Measurements from ENCODE around the gene LELP1. TPM values are rescaled to one million over a fixed set of nuclear protein-coding genes. Genes with fewer than 3 reads are reported as not detected.

The LELP1 gene
- total and polyA plus RNA-seq, 2 donors (not counting 3 experiments of a cell fraction or from before 2014, with no cell fraction given) = not detected

DNA sequence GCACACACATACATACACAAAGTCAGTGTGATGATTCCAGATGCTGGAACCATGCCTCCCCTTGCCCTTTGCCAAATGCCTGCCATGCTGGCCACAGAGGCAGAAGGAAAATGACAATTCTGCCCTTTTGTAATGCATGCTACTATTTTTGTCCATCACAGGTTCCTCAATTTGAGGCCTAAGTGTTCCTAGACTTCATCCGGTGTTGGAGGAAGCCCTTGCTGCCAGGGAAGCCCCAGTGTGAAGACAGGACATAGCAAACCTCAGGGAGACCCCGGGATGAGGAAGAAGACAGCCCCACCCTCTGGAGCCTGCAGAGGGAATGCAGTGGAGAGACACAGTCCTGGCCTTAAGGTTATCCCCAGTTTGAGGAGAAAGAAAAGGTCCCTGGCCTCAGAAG is 28.6 kb downstream of the LELP1 start:
- no peaks in the 10 kb centered on the region for H3K9me1 ChIP-seq (replicated peaks; ENCODE audit: control insufficient read depth, extremely low read depth, insufficient read depth, low read length)
- H3K27ac ChIP-seq (ENCODE audit: insufficient read depth, low read depth, low read length) = no peak overlapping the region
- H3K36me3 ChIP-seq (ENCODE audit: control insufficient read depth in 2 of 2, extremely low read depth in 1 of 2, insufficient read depth in 2 of 2, low read length in 2 of 2) = no peaks in the 10 kb centered on the region
- no peak for DNase-seq (ENCODE audit: low read depth, low spot score)
- H3K9ac ChIP-seq (replicated peaks; ENCODE audit: extremely low read depth, insufficient read depth, low read length) = no peak overlapping the region
- H3K4me1 ChIP-seq (ENCODE audit: control insufficient read depth, extremely low read depth, insufficient read depth, low read length) = no peaks in the 10 kb centered on the region
- TF ChIP-seq JUN (IDR thresholded peaks at IDR 0.05; ENCODE audit: borderline replicate concordance, insufficient read depth, insufficient read length, low read depth) = no peak
- TF ChIP-seq, protein P1, sequence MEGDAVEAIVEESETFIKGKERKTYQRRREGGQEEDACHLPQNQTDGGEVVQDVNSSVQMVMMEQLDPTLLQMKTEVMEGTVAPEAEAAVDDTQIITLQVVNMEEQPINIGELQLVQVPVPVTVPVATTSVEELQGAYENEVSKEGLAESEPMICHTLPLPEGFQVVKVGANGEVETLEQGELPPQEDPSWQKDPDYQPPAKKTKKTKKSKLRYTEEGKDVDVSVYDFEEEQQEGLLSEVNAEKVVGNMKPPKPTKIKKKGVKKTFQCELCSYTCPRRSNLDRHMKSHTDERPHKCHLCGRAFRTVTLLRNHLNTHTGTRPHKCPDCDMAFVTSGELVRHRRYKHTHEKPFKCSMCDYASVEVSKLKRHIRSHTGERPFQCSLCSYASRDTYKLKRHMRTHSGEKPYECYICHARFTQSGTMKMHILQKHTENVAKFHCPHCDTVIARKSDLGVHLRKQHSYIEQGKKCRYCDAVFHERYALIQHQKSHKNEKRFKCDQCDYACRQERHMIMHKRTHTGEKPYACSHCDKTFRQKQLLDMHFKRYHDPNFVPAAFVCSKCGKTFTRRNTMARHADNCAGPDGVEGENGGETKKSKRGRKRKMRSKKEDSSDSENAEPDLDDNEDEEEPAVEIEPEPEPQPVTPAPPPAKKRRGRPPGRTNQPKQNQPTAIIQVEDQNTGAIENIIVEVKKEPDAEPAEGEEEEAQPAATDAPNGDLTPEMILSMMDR (IDR thresholded peaks at IDR 0.05; ENCODE audit: extremely low read depth in 1 of 2, insufficient read depth in 1 of 2, low read depth in 1 of 2, low read length in 2 of 2) = no peak
- no TSS peak for BruUV-seq (replicated peaks)
- no peaks in the 10 kb centered on the region for H4K20me1 ChIP-seq (replicated peaks; ENCODE audit: control insufficient read depth, extremely low read depth, insufficient read depth, low read length)
- H3K4me2 ChIP-seq (ENCODE audit: insufficient read depth, low read length) = no peak overlapping the region
- H3K9me3 ChIP-seq (replicated peaks; ENCODE audit: control insufficient read depth, insufficient read depth, low read length) = no peaks in the 10 kb centered on the region
- ChIA-PET POLR2A (no interaction called here), CTCF (interaction anchor here (1.5 to 1.8 kb wide), 2 partner anchors 7 to 579 kb away, joined by 3 to 6 read pairs; no protein-coding TSS in a partner anchor)
- no peaks in the 10 kb centered on the region for H3K27me3 ChIP-seq (ENCODE audit: control insufficient read depth in 2 of 2, insufficient read depth in 2 of 2, low read length in 2 of 2)
- dilution Hi-C loops (cut with MboI; ENCODE audit: extremely low pct_ligation_motif_present, low sequenced_read_pairs) (no loop called here), intact Hi-C loops (cut with micrococcal nuclease) (no loop called here)
- no peak for FAIRE-seq
- H3K79me2 ChIP-seq (ENCODE audit: control insufficient read depth, insufficient read depth, low read length) = no peaks in the 10 kb centered on the region
- H3K4me3 ChIP-seq (replicated peaks in 1 of 3; ENCODE audit: insufficient read depth in 1 of 3, low read depth in 1 of 3, low read length in 3 of 3) = no peak overlapping the region
- no peak overlapping the region for H2AFZ ChIP-seq (ENCODE audit: low read depth, low read length)

DNA sequence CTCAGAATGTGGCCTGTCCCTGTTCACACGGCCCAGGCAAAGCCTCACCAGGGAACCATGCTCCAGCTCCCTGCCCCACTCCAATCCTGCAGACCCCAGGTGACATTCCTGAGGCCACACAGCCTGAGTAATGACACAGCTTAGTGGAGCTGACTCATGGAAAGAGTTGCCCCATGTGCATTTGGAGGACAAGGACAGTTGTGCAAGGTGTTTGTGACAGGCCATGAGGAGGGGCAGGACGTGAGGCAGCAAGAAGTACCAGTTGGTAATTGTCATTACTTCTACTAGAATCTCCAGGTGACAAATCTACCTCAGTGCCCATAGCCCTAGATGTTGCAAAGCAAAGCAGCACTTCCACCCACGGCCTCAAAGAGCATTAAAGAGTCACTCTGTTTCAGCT is 29.3 kb downstream of the LELP1 start:
- POLR2A ChIA-PET = no interaction called here
- no peak for DNase-seq (ENCODE audit: low read depth, low spot score)
- Histone ChIP-seq H3K4me1 (ENCODE audit: control insufficient read depth, extremely low read depth, insufficient read depth, low read length) (no peaks in the 10 kb centered on the region), H2AFZ (ENCODE audit: low read depth, low read length) (no peak overlapping the region), H3K79me2 (ENCODE audit: control insufficient read depth, insufficient read depth, low read length) (no peaks in the 10 kb centered on the region), H3K4me3 (replicated peaks in 1 of 3; ENCODE audit: insufficient read depth in 1 of 3, low read depth in 1 of 3, low read length in 3 of 3) (no peak overlapping the region), H3K36me3 (ENCODE audit: control insufficient read depth in 2 of 2, extremely low read depth in 1 of 2, insufficient read depth in 2 of 2, low read length in 2 of 2) (no peaks in the 10 kb centered on the region), H3K4me2 (ENCODE audit: insufficient read depth, low read length) (no peak overlapping the region), H4K20me1 (replicated peaks; ENCODE audit: control insufficient read depth, extremely low read depth, insufficient read depth, low read length) (no peaks in the 10 kb centered on the region), H3K27ac (ENCODE audit: insufficient read depth, low read depth, low read length) (no peak overlapping the region), H3K9me3 (replicated peaks; ENCODE audit: control insufficient read depth, insufficient read depth, low read length) (no peaks in the 10 kb centered on the region), H3K9ac (replicated peaks; ENCODE audit: extremely low read depth, insufficient read depth, low read length) (no peak overlapping the region), H3K27me3 (ENCODE audit: control insufficient read depth in 2 of 2, insufficient read depth in 2 of 2, low read length in 2 of 2) (no peaks in the 10 kb centered on the region), H3K9me1 (replicated peaks; ENCODE audit: control insufficient read depth, extremely low read depth, insufficient read depth, low read length) (no peaks in the 10 kb centered on the region)
- intact Hi-C loops (cut with micrococcal nuclease) (no loop called here), dilution Hi-C loops (cut with MboI; ENCODE audit: extremely low pct_ligation_motif_present, low sequenced_read_pairs) (no loop called here)
- no TSS peak for BruUV-seq (replicated peaks)
- CTCF ChIA-PET = interaction anchor here (1.5 kb wide), 2 partner anchors 8 to 12 kb away, joined by 3 to 7 read pairs; no protein-coding TSS in a partner anchor
- no peak for TF ChIP-seq JUN (IDR thresholded peaks at IDR 0.05; ENCODE audit: borderline replicate concordance, insufficient read depth, insufficient read length, low read depth)
- TF ChIP-seq, protein P1 (IDR thresholded peaks at IDR 0.05; ENCODE audit: extremely low read depth in 1 of 2, insufficient read depth in 1 of 2, low read depth in 1 of 2, low read length in 2 of 2) = no peak
- TF ChIP-seq POLR2AphosphoS5 (IDR thresholded peaks at IDR 0.05; ENCODE audit: insufficient read depth, low read depth, low read length) = no peak
- TF ChIP-seq FOS (IDR thresholded peaks at IDR 0.05; ENCODE audit: borderline replicate concordance, insufficient read depth, low read length) = no peak
- no peak for TF ChIP-seq GATA2 (IDR thresholded peaks at IDR 0.05; ENCODE audit: insufficient read depth, insufficient read length, low read depth, low read length)
- no peak for TF ChIP-seq EZH2 (IDR thresholded peaks at IDR 0.05; ENCODE audit: borderline replicate concordance, low read depth, low read length, severe bottlenecking)
- TF ChIP-seq POLR2A (IDR thresholded peaks at IDR 0.05; ENCODE audit: low read depth, low read length) = no peak
- no peak for TF ChIP-seq MAX (IDR thresholded peaks at IDR 0.05; ENCODE audit: insufficient read depth, insufficient read length)
- no peak for TF ChIP-seq MYC (IDR thresholded peaks at IDR 0.05; ENCODE audit: low read depth, low read length)
- no peak for FAIRE-seq

All from endothelial cell of umbilical vein (primary cell).